AML-193 (cell line): ENCODE data around the gene BEST1.

Source experiments
- DNase-seq, 2 experiments: peaks; one replicate each; lab custom pipeline; 2025; lab: John Stamatoyannopoulos, UW

BEST1 gene

GRCh38 chr11:61916737-61917333 lies 33.3 kb upstream of the BEST1 start:
- no peak for DNase-seq

GRCh38 chr11:61917334-61918109 lies 32.6 kb upstream of the BEST1 start, which contains the start of gene RAB3IL1:
RAB3IL1 (minus strand) TSS chr11:61917566; CDS start chr11:61917367, 199 bp downstream.
- DNase-seq = peak in 1 of 2 experiments; percentile 16

DNA sequence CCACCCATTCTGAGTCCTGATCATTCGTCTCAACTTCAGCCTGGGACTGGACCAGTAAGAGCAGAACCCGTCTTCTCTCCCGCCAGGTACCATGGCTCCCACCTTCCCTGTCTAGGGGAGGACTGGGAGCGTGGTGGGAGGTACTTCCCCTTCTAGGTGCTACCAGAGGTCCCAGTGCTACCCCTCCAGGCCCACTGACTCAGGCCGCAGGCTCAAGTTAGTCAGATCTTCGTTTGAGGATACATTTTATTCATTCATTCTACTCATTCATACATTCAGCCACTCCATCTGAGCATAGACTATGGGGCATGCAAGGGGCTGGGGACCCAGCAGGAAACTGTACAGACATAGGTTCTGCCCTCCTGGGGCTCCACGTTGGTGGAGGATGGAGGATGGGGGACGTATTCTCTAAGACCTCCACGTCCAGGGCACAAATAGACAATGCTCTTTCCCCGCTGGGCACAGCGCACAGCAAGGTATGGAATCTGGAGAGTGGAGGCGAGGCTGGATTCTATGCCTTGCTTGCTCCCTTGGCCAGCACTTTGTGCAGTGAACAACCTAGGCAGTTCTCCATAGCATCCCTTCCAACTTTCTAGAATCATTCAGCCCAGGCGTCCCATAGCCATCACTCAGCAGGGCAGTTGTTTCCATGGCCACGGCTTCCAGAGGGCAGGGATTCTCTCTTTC lies 31.8 kb upstream of the BEST1 start:
- no peak for DNase-seq

DNA sequence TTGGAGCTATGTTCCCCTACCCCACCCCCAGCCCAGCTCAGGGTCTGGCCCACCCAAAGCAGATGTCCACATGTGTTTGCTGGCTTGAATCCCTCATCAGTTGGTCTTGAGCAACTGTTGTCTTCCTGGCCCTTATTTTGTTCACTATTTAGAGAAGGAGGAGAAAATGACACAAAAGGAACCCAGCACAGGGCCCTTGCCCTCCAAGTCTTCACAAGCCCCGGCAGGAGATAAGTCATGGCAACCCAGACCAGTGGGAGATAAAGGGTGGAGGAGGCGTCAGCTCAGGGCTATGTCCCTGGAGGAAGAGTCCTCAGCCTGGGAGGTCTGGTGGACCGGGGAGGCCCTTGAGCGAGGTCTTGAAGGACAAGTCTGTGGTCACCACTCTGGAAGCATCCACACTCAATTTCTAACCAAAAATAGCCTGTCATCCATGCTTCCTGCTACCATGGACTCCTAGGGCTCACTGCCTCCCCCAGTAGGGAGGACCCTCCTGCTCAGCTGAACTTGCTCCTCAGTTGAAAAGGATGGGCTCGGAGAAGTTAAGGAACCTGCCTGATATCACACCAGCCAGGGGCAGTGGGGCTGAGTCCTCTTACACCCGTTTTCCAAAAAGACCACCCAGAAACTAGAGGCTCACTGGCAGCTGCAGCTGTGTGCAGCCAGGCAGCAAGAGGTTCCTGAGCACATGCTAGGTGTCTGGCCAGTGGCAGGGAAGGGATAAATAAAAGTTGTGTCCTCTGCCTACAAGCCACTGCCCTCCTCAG lies 31.0 kb upstream of the BEST1 start:
- DNase-seq = no peak

DNA sequence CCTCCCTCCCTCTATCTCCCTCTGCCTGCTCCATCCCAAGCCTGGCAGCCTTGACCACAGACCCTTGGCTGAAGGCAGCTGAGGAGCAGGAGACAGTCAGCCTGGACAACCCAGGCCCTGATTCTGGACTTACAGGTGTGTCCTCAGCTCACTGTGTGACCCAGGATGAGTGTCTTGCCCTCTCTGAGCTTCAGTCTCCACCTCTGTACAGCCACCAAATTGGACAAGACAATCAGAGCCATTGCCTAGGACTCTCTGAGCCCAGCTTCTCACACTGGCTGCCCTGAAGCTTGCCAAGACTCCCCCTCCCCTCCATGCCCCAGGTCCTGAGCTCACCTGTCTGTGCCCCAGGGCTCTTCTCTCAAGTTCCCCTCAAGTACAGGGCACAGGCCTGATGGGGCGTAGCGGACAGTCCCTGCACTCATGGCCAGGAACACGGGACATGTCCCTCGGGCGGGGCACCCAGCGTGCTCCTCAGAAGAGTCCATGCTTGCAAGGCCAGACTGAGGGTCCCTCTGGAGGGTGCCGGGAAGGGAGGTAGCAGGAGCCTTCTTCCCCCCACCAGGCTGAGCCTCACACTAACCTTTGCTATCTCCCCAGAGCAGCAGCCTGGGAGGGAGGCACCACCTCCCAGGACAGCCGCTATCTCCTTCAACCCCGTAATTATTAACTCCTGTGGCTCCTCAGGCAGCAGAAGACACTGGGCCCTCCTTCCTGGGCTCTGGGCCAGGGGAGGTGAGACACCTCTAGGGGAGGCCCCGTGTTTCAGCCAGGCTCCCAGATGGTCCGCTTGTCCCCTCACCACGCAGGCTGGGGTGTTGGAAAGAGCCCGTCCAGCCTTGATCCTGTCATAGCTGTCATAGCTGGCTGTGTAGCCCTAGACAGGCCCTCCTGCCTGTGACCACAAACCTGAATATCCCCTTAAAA lies 30.2 kb upstream of the BEST1 start:
- no peak for DNase-seq

- no peak for DNase-seq
Measured at GRCh38 chr11:61921446-61921845, 28.7 kb upstream of the BEST1 start.

GRCh38 chr11:61922539-61922938 lies 27.6 kb upstream of the BEST1 start:
- peak; percentile 84 to 89 for DNase-seq

DNA sequence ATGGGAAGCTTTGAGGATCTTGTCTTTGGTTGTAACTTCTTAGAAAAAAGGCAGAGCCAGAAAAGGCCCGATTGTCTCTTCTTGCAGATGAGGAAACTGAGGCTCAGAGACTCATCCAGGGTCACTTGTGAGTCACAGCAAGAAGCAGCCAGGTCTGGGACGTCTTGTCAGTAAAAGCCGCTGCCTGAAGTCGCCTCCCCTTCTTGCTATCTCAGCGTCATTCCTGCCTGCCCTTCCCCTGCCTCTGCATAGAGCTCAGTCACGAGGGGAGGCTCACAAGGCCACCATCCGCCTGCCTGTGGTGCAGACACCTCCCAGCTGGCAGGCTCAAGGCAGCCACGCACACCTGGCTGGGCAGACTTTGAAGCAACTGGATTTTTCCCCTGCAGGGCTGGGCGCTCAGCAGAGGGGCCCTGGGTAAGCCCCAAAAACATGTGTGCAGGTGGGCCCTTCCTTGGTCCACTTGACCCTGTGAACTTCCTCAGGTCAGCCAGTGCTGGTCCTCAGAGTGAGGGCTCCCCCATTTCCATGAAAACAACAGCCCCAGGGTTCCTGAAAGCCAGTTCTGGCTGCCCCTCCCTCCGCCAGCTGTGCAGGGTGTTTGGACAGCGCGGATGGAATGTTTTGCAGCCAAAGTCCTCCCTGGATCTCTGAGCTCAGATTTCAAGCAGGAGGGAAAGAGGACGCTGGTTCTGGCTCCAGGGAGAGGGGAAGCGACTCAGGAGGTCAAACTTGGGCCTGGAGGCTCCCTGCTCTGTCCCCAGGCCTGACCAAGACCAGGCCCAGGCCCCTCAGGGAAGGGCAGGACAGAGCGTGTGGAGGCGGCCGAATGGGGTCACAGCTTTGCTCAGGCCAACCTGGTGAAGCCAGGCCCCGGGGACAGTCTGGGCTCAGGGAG lies 26.7 kb upstream of the BEST1 start:
- no peak for DNase-seq

GRCh38 chr11:61924064-61924455 lies 26.1 kb upstream of the BEST1 start:
- no peak for DNase-seq

GRCh38 chr11:61925736-61926135 lies 24.4 kb upstream of the BEST1 start:
- DNase-seq = no peak

DNA sequence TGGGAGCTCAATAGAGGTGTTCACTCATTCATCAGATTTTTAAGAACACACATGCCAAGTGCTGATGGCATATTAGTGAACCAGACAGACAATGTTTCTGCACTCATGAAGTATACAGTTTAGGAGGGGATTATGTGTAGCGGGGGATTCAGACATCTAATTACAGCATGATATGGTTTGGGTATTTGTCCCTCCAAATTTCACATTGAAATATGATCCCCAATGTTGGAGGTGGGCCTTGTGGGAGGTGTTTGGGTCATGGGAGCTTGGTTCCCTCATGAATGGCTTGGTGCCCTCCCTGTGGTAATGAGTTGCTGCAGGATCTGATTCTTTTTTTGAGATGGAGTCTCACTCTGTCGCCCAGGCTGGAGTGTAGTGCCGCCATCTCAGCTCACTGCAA lies 23.9 kb upstream of the BEST1 start:
- no peak for DNase-seq

- no peak for DNase-seq
Measured at GRCh38 chr11:61927501-61927900, 22.6 kb upstream of the BEST1 start.

GRCh38 chr11:61928606-61929005 lies 21.5 kb upstream of the BEST1 start:
- DNase-seq = no peak

GRCh38 chr11:61930933-61931332 lies 19.2 kb upstream of the BEST1 start:
- DNase-seq = no peak

GRCh38 chr11:61935861-61936260 lies 14.3 kb upstream of the BEST1 start:
- DNase-seq = no peak

DNA sequence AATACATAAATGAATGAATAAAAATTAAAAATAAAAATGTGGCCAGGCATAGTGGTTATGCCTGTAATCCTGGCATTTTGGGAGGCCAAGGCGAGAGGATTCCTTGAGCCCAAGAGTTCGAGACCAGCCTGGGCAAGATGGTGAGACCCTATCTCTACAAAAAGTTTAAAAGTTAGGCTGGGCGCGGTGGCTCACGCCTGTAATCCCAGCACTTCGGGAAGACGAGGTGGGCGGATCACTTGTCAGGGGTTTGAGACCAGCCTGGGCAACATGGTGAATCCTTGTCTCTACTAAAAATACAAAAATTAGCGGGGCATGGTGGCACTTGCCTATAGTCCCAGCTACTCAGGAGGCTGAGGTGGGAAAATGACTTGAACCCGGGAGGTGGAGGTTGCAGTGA lies 9.7 kb upstream of the BEST1 start:
- DNase-seq = no peak

DNA sequence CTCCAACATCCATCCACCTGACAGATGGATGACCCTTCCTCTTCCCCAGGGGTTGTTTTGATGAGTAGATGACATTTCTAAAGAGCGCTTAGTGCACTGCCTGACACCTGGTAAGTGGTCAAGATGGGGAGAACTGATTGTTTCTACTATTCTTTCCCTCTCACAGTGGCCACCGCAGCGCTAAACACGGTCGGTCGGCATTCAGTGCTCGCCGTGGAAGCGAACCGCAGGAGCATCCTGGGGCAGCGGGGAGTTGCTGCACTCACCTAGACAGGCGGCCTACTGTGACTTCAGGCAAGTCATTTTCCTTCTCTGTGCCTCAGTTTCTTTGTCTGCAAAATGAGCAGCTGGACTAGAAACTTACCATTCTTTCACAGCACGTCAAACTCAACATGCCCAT lies 5.0 kb upstream of the BEST1 start:
- DNase-seq = no peak

- DNase-seq = no peak
Measured at GRCh38 chr11:61946894-61947293, 3.3 kb upstream of the BEST1 start.

DNA sequence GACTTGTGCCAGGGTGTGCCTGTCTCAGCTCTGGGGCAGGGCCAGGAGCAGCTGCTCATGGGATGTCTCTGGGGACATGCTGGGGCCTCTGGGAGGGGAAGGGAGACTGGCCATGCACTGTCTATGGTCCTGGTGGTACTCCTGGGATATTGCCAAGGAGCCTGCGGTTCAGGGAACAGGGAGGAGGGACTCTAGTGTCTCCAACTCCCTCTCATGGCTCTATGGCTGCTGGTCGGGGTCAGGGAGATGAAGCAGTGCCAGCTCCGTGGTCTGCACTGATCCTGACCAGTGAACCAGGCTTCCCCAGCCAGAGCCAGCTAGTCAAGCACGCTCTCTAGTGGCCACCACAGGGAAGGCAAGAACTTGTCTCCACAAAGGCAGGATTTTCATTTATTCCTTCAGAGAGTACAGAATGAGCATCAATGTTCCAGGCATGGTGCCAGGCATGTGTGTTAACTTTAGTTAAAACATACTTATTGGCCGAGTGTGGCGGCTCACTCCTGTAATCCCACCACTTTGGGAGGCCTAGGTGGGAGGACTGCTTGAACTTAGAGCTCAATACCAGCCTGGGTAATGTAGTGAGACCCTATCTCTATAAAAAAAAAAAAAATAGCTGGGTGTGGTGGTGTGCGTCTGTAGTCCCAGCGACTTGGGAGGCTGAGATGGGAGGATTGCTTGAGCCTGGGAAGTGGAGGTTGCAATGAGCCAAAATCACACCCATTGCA lies 2.5 kb upstream of the BEST1 start:
- peak; percentile 70 to 83 for DNase-seq

GRCh38 chr11:61948505-61948904 lies 1.6 kb upstream of the BEST1 start:
- DNase-seq = no peak
